ENCODE results near the gene C5orf52.
"Not testable (repeated sequence)": the region's sequence is repeated elsewhere in the genome, so short reads cannot be mapped to it uniquely, and the experiment has no call there.

- not testable (repeated sequence) for TF ChIP-seq CTCF, POLR2A (IDR thresholded peaks at IDR 0.05)
These were observed 27.3 kb downstream of the C5orf52 start for GRCh38 chr5:157698674-157699073.

All from adrenal gland (tissue), 5 donors.